K562 (cell line): ENCODE measurements around the gene ATP8B4. TPM values are rescaled to one million over a fixed set of nuclear protein-coding genes. Genes with fewer than 3 reads are reported as not detected.

Experiments
- ATAC-seq: fragments of 200-7000 bp; cut with Tn5 transposase; 3 replicates; pipeline ENCODE4 v1.9.1; 2020; ENCODE audit warnings: moderate library complexity
- BruUV-seq: library from RNA; stranded (reverse); fragments of 400-500 nt; replicated peaks from 2 replicates; lab custom pipeline; 2021; lab: Mats Ljungman, UMichigan
- CTCF ChIA-PET: fragments of 300-600 bp; formaldehyde crosslinking; extraction: SDS; loops from one replicate; lab custom pipeline; 2021; ENCODE audit warnings: low intra/inter-chr PET ratio; lab: Yijun Ruan, JAX
- POLR2A ChIA-PET: fragments of 300-600, 350-650 bp; sonication (Branson Sonifier 250); formaldehyde crosslinking; extraction: SDS; loops from one replicate; lab custom pipeline; 2021; ENCODE audit warnings: antibody characterized with exemption, inconsistent platforms; lab: Yijun Ruan, JAX
- DNase-seq, 4 experiments: peaks; one replicate each; pipeline versions ENCODE4 v3.0.0 to v3.0.0-alpha.2; 2011 to 2018; ENCODE audit warnings: low spot score in 3 of 4, mixed read lengths in 3 of 4; ENCODE audit errors: extremely low read depth in 1 of 4
- FAIRE-seq: peaks from 2 replicates; lab custom pipeline; 2011; peaks lifted over from hg19 to GRCh38; lab: Jason Lieb, UNC
- H2AFZ ChIP-seq: 2 replicates; pipeline ENCODE4 v1.6.0; 2011; ENCODE audit warnings: low read depth, low read length, control low read depth, inconsistent platforms
- H3K27ac ChIP-seq: fragments of 200-600 bp; 3 replicates; pipeline ENCODE4 v1.8.0; 2011; ENCODE audit warnings: low read depth, mild to moderate bottlenecking, control low read depth, inconsistent platforms, low read length, moderate library complexity, mixed read lengths; ENCODE audit errors: extremely low read depth
- H3K27me3 ChIP-seq, 2 experiments: fragments of 300-600 bp in 1 of 2; 2 replicates in 1 of 2; 3 replicates in 1 of 2; pipeline versions ENCODE4 v1.6.0 to v1.8.0; 2011; ENCODE audit warnings: inconsistent platforms in 2 of 2, low read length in 2 of 2, mild to moderate bottlenecking in 1 of 2, mixed read lengths in 1 of 2, moderate library complexity in 1 of 2; ENCODE audit not compliant: control insufficient read depth in 2 of 2, insufficient read depth in 2 of 2
- H3K36me3 ChIP-seq: fragments of 300-600 bp; 3 replicates; pipeline ENCODE4 v1.8.0; 2011; ENCODE audit warnings: mild to moderate bottlenecking, low read length, inconsistent platforms; ENCODE audit not compliant: control insufficient read depth, insufficient read depth
- H3K4me1 ChIP-seq, 2 experiments: fragments of 200-600 bp in 1 of 2; replicated peaks in 1 of 2; 2 replicates in 1 of 2; 3 replicates in 1 of 2; pipeline versions ENCODE4 v1.5.1 to v1.8.0; 2011; ENCODE audit warnings: inconsistent platforms in 2 of 2, low read length in 2 of 2, mild to moderate bottlenecking in 1 of 2, mixed read lengths in 1 of 2, moderate library complexity in 1 of 2; ENCODE audit not compliant: control insufficient read depth in 2 of 2, insufficient read depth in 2 of 2
- H3K4me2 ChIP-seq: 2 replicates; pipeline ENCODE4 v1.6.1; 2011; ENCODE audit warnings: low read length, control low read depth, inconsistent platforms, mixed read lengths; ENCODE audit not compliant: insufficient read depth
- H3K4me3 ChIP-seq: fragments of 200-600 bp; sonication (generic), shearing (Covaris generic); 2 replicates; pipeline ENCODE4 v1.5.1; 2016; ENCODE audit warnings: control low read depth, inconsistent platforms
- H3K79me2 ChIP-seq: fragments of 200-600 bp; 3 replicates; pipeline ENCODE4 v1.8.0; 2011; ENCODE audit warnings: low read length, inconsistent platforms; ENCODE audit not compliant: control insufficient read depth, insufficient read depth
- H3K9ac ChIP-seq, 2 experiments: 2 replicates each; pipeline versions ENCODE4 v1.6.0 to v1.6.1; 2011; ENCODE audit warnings: low read depth in 2 of 2, low read length in 2 of 2, control low read depth in 1 of 2, inconsistent platforms in 1 of 2, mild to moderate bottlenecking in 1 of 2, mixed read lengths in 1 of 2; ENCODE audit not compliant: insufficient read depth in 1 of 2
- H3K9me1 ChIP-seq: one replicate; pipeline ENCODE4 v1.6.0; 2011; ENCODE audit warnings: inconsistent platforms, mild to moderate bottlenecking, low read length, moderate library complexity; ENCODE audit not compliant: control insufficient read depth, insufficient read depth
- H3K9me3 ChIP-seq: replicated peaks from 2 replicates; pipeline ENCODE4 v1.5.1; 2011; ENCODE audit warnings: low read depth, low read length, inconsistent platforms; ENCODE audit not compliant: control insufficient read depth, insufficient read depth
- H4K20me1 ChIP-seq: replicated peaks from 2 replicates; pipeline ENCODE4 v1.6.1; 2011; ENCODE audit warnings: low read length, inconsistent platforms, mixed read lengths; ENCODE audit not compliant: control insufficient read depth, insufficient read depth
- CBFA2T3 ChIP-seq: fragments of 450-650 bp; IDR thresholded peaks from 2 replicates; pipeline ENCODE4 v1.6.1; 2017
- FOS ChIP-seq: IDR thresholded peaks from 3 replicates; pipeline ENCODE4 v1.6.1; 2011; ENCODE audit not compliant: insufficient read length; ENCODE audit errors: extremely low read depth
- U2AF1 ChIP-seq: fragments of 200-400 bp; formaldehyde crosslinking; optimal IDR thresholded peaks from 2 replicates; pipeline ENCODE3; 2017; ENCODE audit warnings: mild to moderate bottlenecking, low read depth, low read length, moderate library complexity
- ZNF280B ChIP-seq: fragments of 250-450 bp; sonication (Bioruptor Pico); IDR thresholded peaks from 2 replicates; pipeline ENCODE4 v1.5.1; 2021; ENCODE audit warnings: mild to moderate bottlenecking
- WGBS: fragments of 100-300 bp; shearing (Covaris generic); methylation state at CpG from one replicate; pipeline ENCODE4 v1.1.6; 2016; ENCODE audit warnings: low coverage, mixed read lengths; ENCODE audit not compliant: insufficient coverage; ENCODE audit errors: missing lambda C conversion rate; 5-methylcytosine and 5-hydroxymethylcytosine counted together
- in situ Hi-C: fragments of 300-500 bp; cut with MboI; formaldehyde crosslinking; loops from 4 replicates; pipeline ENCODE4 v1.15.0; 2018; ENCODE audit warnings: inconsistent platforms, mixed read lengths
- intact Hi-C: fragments of 100-400 bp; cut with micrococcal nuclease; formaldehyde crosslinking; loops from 2 replicates; pipeline ENCODE4 v1.14.2; 2022
- polyA plus RNA-seq, 8 experiments: library from polyadenylated mRNA; depleted of rRNA in 4 of 8; stranded (reverse) in 5 of 8; unstranded in 3 of 8; fragments of >200 nt; fragmentation: Nextera tagmentation in 2 of 8; fragmentation: Illumina TruSeq in 1 of 8; extraction: Ambion mirVana in 2 of 8; extraction: Trizol in 1 of 8; gene quantifications; 2 replicates each; pipeline versions ENCODE4 v1.2.1 to v1.2.3, GENCODE V29; 2011 to 2014; ENCODE audit warnings: inconsistent platforms in 1 of 8, missing spikeins in 1 of 8
- total RNA-seq, 7 experiments: library from RNA; depleted of rRNA in 6 of 7; stranded (reverse); fragments of >200 nt in 6 of 7; fragmentation: Illumina TruSeq in 2 of 7; extraction: Trizol in 2 of 7; gene quantifications; 2 replicates each; pipeline versions ENCODE4 v1.2.1 to v1.2.3, GENCODE V29; 2011 to 2021; ENCODE audit warnings: low replicate concordance in 1 of 7

Gene ATP8B4
- total and polyA plus RNA-seq, 9 of the 15 experiments (the other 6 are each of a cell fraction or from before 2014, with no cell fraction given): 0.14 to 2.5 (median 0.44) TPM

- H3K27ac ChIP-seq: no peak overlapping the region
- H3K9me3 ChIP-seq: no peaks in the 10 kb centered on the region
- H3K27me3 ChIP-seq: no peaks in the 10 kb centered on the region; a peak in 1 of 5 replicates
- WGBS: 0% methylated on average over 3 of the region's 3 CpGs
- H3K4me3 ChIP-seq: no peak overlapping the region
- no peak overlapping the region for H3K9ac ChIP-seq
- FAIRE-seq (no peak), DNase-seq (no peak)
- no peak overlapping the region for H2AFZ ChIP-seq
- in situ Hi-C loops: no loop called here
- intact Hi-C loops: no loop called here
- H3K79me2 ChIP-seq: no peaks in the 10 kb centered on the region
- CTCF ChIA-PET: no interaction called here
- H4K20me1 ChIP-seq: no peaks in the 10 kb centered on the region
- H3K9me1 ChIP-seq: no peaks in the 10 kb centered on the region
- no peaks in the 10 kb centered on the region for H3K36me3 ChIP-seq
- POLR2A ChIA-PET: interaction anchor here (1.0 to 1.8 kb wide), 2 partner anchors 20 to 24 kb away, joined by 3 to 4 read pairs; no protein-coding TSS in a partner anchor
- H3K4me1 ChIP-seq: no peaks in the 10 kb centered on the region
- no peak for TF ChIP-seq FOS
- TF ChIP-seq CBFA2T3: no peak
- TF ChIP-seq U2AF1: no peak
- no peak for TF ChIP-seq ZNF280B (CRISPR knock-in tag)
- TF ChIP-seq, all 486 proteins: peak for 0
- ATAC-seq: no peak
- H3K4me2 ChIP-seq: no peak overlapping the region
- BruUV-seq: no TSS peak
Measured at GRCh38 chr15:49982584-49982983, 136.4 kb downstream of the ATP8B4 start.
